HG03045 (cell line): Measurements from ENCODE around the gene STEAP4.

ENCODE experiments used
- ATAC-seq: cut with Tn5 transposase; IDR thresholded peaks from one replicate; pipeline ENCODE4 v1.9.1; 2021; ENCODE audit warnings: mild to moderate bottlenecking, moderate library complexity; ENCODE audit not compliant: unreplicated experiment

STEAP4 gene

GRCh38 chr7:88224601-88225275 lies 82.0 kb downstream of the STEAP4 start:
- ATAC-seq, result no peak

DNA sequence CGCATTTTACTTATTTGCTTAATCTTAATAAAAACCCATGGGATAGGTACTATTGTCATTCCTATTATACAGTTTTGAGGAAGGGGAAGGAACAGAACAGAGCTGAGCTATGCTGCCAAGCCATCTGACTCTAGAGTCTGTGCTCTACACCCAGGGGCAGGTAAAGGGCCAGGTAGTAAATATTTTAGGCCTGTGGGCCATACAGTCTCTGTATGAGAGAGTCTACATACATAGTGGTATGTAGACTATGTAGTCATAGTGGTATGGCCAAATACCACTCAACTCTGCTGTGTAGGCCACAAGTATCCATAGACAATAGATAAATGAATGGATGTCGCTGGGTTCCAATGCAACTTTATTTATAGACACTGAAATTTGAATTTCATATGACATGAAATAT lies 83.4 kb downstream of the STEAP4 start:
- ATAC-seq, result no peak
